ENCODE results near the gene TMX2. TPM values are rescaled to one million over a fixed set of nuclear protein-coding genes. Genes with fewer than 3 reads are reported as not detected.

TMX2 gene
- total RNA-seq, 1 donor from 2014 or later: 76.5 TPM

Other genes with a start within 250 kb of the TMX2 start
- gene SLC43A1, start 196.9 kb upstream of the TMX2 start, total RNA-seq: 12.9 and 14.1 TPM in 2 replicates
- 54.1 and 60.8 TPM in 2 replicates for gene TIMM10, start 181.8 kb upstream of the TMX2 start, total RNA-seq
- gene SMTNL1, start 175.0 kb upstream of the TMX2 start, total RNA-seq: not detected in 2 replicates
- gene UBE2L6, start 144.9 kb upstream of the TMX2 start, total RNA-seq: 270 and 272 TPM in 2 replicates
- gene SERPING1, start 114.9 kb upstream of the TMX2 start, total RNA-seq: 0.22 and 0.93 TPM in 2 replicates
- 0.44 and 0.78 TPM in 2 replicates for gene YPEL4, start 62.7 kb upstream of the TMX2 start, total RNA-seq
- gene CLP1, start 54.8 kb upstream of the TMX2 start, total RNA-seq: 19.5 and 19.9 TPM in 2 replicates
- gene ZDHHC5, start 44.5 kb upstream of the TMX2 start, total RNA-seq: 84.0 and 84.4 TPM in 2 replicates
- gene MED19, start 378 bp upstream of the TMX2 start, total RNA-seq: 14.3 and 15.7 TPM in 2 replicates
- 160 and 175 TPM in 2 replicates for gene SELENOH, start 28.9 kb downstream of the TMX2 start, total RNA-seq
- not detected in 2 replicates for gene BTBD18, start 39.2 kb downstream of the TMX2 start, total RNA-seq
- gene CTNND1, start 49.2 kb downstream of the TMX2 start, total RNA-seq: 10.1 TPM in 2 replicates

All from T-helper 1 cell treated with Interleukin-12 subunit alpha and Interleukin-12 subunit beta and Interleukin-4 antibody, amounts not matched to agents 30 ng/mL and 1 ng/mL, for 36 hours (primary cell).